PC-3 (cell line): Measurements from ENCODE around the gene TUBGCP3. TPM values are rescaled to one million over a fixed set of nuclear protein-coding genes. Genes with fewer than 3 reads are reported as not detected.

ENCODE experiments used
- ATAC-seq: fragments of 200-7000 bp; cut with Tn5 transposase; 2 replicates; pipeline ENCODE4 v1.9.1; 2020; ENCODE audit warnings: mild to moderate bottlenecking, moderate library complexity
- BruUV-seq: library from RNA; stranded (reverse); fragments of 400-500 nt; replicated peaks from 2 replicates; lab custom pipeline; 2021; lab: Mats Ljungman, UMichigan
- CTCF ChIA-PET: fragments of 300-600 bp; sonication (Branson Sonifier 250); formaldehyde crosslinking; loops from one replicate; lab custom pipeline; 2022; ENCODE audit warnings: antibody characterized with exemption; lab: Charles Lee
- POLR2A ChIA-PET: fragments of 300-600 bp; sonication (Branson Sonifier 250); formaldehyde crosslinking; loops from one replicate; lab custom pipeline; 2022; ENCODE audit warnings: antibody characterized with exemption; ENCODE audit not compliant: unreplicated experiment; lab: Charles Lee
- DNase-seq: peaks from one replicate; pipeline ENCODE4 v3.0.0-alpha.2; 2015
- H2AFZ ChIP-seq: fragments of 300-600 bp; sonication (generic); 2 replicates; pipeline ENCODE4 v1.6.0; 2016; ENCODE audit warnings: antibody characterized with exemption, low read length
- H3F3A ChIP-seq: fragments of 300-600 bp; sonication (generic); one replicate; pipeline ENCODE4 v1.6.0; 2017; ENCODE audit warnings: antibody characterized with exemption, low read length, control low read depth, mild to moderate bottlenecking; ENCODE audit not compliant: unreplicated experiment
- H3K27ac ChIP-seq: fragments of 300-600 bp; sonication (generic); 2 replicates; pipeline ENCODE4 v1.5.1; 2016; ENCODE audit warnings: mild to moderate bottlenecking, low read length
- H3K27me3 ChIP-seq: fragments of 300-600 bp; sonication (generic); 2 replicates; pipeline ENCODE4 v1.6.1; 2016; ENCODE audit warnings: low read length, mixed read lengths
- H3K36me3 ChIP-seq: fragments of 300-600 bp; sonication (generic); 2 replicates; pipeline ENCODE4 v1.6.1; 2016; ENCODE audit warnings: low read depth, mixed run types, low read length, mixed read lengths
- H3K4me1 ChIP-seq: fragments of 300-600 bp; sonication (generic); 2 replicates; pipeline ENCODE4 v1.5.1; 2016; ENCODE audit warnings: low read length; ENCODE audit not compliant: insufficient read depth
- H3K4me2 ChIP-seq: fragments of 300-600 bp; sonication (generic); 2 replicates; pipeline ENCODE4 v1.6.0; 2016; ENCODE audit warnings: low read length
- H3K4me3 ChIP-seq: fragments of 300-600 bp; sonication (generic); 2 replicates; pipeline ENCODE4 v1.5.1; 2016; ENCODE audit warnings: mild to moderate bottlenecking, low read length, mixed read lengths
- H3K79me2 ChIP-seq: fragments of 300-600 bp; sonication (generic); 2 replicates; pipeline ENCODE4 v1.6.1; 2017; ENCODE audit warnings: low read length, mixed read lengths
- H3K9ac ChIP-seq: fragments of 300-600 bp; sonication (generic); 2 replicates; pipeline ENCODE4 v1.6.0; 2016; ENCODE audit warnings: mild to moderate bottlenecking, low read length
- H3K9me2 ChIP-seq: fragments of 300-600 bp; sonication (generic); replicated peaks from 2 replicates; pipeline ENCODE4 v1.6.1; 2016; ENCODE audit warnings: mixed run types, low read length, mixed read lengths
- H3K9me3 ChIP-seq: fragments of 300-600 bp; sonication (generic); 2 replicates; pipeline ENCODE4 v1.6.1; 2016; ENCODE audit warnings: low read length, mixed read lengths
- H4K20me1 ChIP-seq: fragments of 300-600 bp; sonication (generic); 2 replicates; pipeline ENCODE4 v1.6.1; 2016; ENCODE audit warnings: low read length, mixed read lengths
- EZH2 ChIP-seq: fragments of 300-600 bp; sonication (generic); IDR thresholded peaks from one replicate; pipeline ENCODE4 v1.6.1; 2017; ENCODE audit warnings: antibody characterized with exemption, mild to moderate bottlenecking, low read length; ENCODE audit not compliant: unreplicated experiment
- EZH2phosphoT487 ChIP-seq: fragments of 300-600 bp; sonication (generic); IDR thresholded peaks from 2 replicates; pipeline ENCODE4 v1.6.1; 2018; ENCODE audit warnings: mild to moderate bottlenecking, antibody characterized with exemption, low read length, borderline replicate concordance
- intact Hi-C: fragments of 100-400 bp; cut with micrococcal nuclease; formaldehyde crosslinking; loops from 2 replicates; pipeline ENCODE4 v1.9.0; 2023
- total RNA-seq: library from RNA; depleted of rRNA; stranded (reverse); fragments of >200 nt; gene quantifications from 2 replicates; pipeline ENCODE4 v1.2.3, GENCODE V29; 2014
- TF ChIP-seq, protein P1 (sequence below): fragments of 300-600 bp; sonication (generic); conservative IDR thresholded peaks from 2 replicates; pipeline ENCODE4 v1.5.1; 2017; ENCODE audit warnings: antibody characterized with exemption, low read depth, mild to moderate bottlenecking, low read length

The TUBGCP3 gene
- total RNA-seq, 1 experiment from 2014 or later = 25.8 TPM

DNA sequence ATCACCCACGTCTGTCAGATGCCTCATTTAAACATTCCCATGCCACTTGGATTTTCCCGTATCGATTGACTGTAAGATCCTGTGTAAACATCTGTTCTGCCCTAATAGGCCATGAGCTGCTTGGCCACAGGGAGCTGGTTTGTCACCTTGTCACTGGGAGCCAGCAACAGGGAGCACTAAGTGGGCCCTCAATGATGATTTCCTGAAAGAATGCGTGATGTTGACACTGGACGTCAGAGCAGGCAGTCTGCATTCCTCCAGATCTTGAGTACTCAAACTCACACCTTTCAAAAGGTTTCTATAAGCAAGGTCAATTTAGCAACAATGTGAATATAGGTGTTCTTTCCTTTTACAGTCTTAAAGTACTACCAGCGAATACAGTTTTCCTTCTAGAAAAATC lies 78.8 kb downstream of the TUBGCP3 start:
- POLR2A ChIA-PET = no interaction called here
- Histone ChIP-seq H4K20me1 (no peaks in the 10 kb centered on the region), H3K79me2 (no peaks in the 10 kb centered on the region), H3K9me3 (no peaks in the 10 kb centered on the region), H3K4me1 (peaks cover 12% of the 10 kb centered on the region; the same call in 1 of the 2 replicates), H3F3A (no peaks in the 10 kb centered on the region), H3K4me3 (no peak overlapping the region), H3K9me2 (no peaks in the 10 kb centered on the region), H2AFZ (no peak overlapping the region), H3K27me3 (no peaks in the 10 kb centered on the region), H3K4me2 (no peak overlapping the region), H3K36me3 (peaks cover 15% of the 10 kb centered on the region), H3K27ac (no peak overlapping the region), H3K9ac (no peak overlapping the region)
- CTCF ChIA-PET = no interaction called here
- TF ChIP-seq EZH2phosphoT487 (no peak), EZH2 (no peak)
- intact Hi-C loops = no loop called here
- BruUV-seq = no TSS peak
- DNase-seq = no peak
- no peak for ATAC-seq

DNA sequence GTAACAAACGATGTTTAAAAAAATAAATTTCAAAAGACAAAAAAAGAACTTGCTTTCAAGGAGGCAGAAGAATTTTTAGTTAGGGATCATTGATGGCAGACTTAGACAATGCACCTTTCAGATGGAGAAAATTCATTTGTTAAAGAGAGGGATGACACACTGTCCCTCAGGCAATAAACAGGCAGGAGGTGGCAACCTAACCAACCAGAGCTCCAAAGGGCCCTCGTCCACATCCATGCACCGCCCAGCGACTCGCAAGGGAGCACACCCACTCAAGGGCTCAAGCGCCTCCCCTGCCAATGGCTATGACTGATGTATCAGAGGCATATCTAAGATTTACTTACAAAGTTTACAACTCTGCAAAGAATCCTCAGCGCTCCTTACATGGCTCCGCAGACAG lies 81.9 kb downstream of the TUBGCP3 start:
- DNase-seq (peak; percentile 5), ATAC-seq (no peak; the same call in 1 of the 2 replicates)
- Histone ChIP-seq H3K4me3 (no peak overlapping the region), H3K9ac (no peak overlapping the region), H4K20me1 (no peaks in the 10 kb centered on the region), H3K4me1 (peaks cover 7% of the 10 kb centered on the region; the same call in 1 of the 2 replicates), H2AFZ (no peak overlapping the region), H3K27me3 (no peaks in the 10 kb centered on the region), H3K9me3 (no peaks in the 10 kb centered on the region), H3F3A (no peaks in the 10 kb centered on the region), H3K9me2 (no peaks in the 10 kb centered on the region), H3K27ac (no peak overlapping the region), H3K4me2 (no peak overlapping the region), H3K36me3 (peaks cover 18% of the 10 kb centered on the region), H3K79me2 (no peaks in the 10 kb centered on the region)
- POLR2A ChIA-PET = no interaction called here
- CTCF ChIA-PET = no interaction called here
- intact Hi-C loops = no loop called here
- no TSS peak for BruUV-seq
- TF ChIP-seq, protein P1, sequence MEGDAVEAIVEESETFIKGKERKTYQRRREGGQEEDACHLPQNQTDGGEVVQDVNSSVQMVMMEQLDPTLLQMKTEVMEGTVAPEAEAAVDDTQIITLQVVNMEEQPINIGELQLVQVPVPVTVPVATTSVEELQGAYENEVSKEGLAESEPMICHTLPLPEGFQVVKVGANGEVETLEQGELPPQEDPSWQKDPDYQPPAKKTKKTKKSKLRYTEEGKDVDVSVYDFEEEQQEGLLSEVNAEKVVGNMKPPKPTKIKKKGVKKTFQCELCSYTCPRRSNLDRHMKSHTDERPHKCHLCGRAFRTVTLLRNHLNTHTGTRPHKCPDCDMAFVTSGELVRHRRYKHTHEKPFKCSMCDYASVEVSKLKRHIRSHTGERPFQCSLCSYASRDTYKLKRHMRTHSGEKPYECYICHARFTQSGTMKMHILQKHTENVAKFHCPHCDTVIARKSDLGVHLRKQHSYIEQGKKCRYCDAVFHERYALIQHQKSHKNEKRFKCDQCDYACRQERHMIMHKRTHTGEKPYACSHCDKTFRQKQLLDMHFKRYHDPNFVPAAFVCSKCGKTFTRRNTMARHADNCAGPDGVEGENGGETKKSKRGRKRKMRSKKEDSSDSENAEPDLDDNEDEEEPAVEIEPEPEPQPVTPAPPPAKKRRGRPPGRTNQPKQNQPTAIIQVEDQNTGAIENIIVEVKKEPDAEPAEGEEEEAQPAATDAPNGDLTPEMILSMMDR = no peak
- no peak for TF ChIP-seq EZH2phosphoT487
- no peak for TF ChIP-seq EZH2

DNA sequence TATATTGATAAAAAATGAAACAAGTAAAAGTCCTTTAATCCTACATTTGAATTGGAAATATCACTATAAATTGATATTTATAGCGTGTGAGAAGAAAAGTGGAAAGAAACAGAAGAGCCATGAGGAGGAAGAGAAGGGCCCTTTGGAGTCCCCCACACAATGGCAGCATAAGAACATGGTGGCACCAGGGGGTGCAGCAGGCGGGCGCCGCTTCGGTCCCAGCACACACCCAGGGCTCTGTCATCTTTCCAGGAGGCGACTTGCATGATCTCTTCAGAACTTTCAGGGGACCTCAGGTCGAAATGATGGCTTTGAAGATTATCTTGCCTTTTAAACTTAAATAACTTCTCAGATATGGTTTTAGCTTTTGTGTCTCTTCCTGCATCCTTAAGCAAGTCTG lies 91.8 kb downstream of the TUBGCP3 start:
- peaks cover 9% of the 10 kb centered on the region; the same call in 1 of the 2 replicates for H3K36me3 ChIP-seq
- no peak overlapping the region for H2AFZ ChIP-seq
- TF ChIP-seq EZH2 = no peak
- TF ChIP-seq, protein P1 = no peak
- TF ChIP-seq EZH2phosphoT487 = no peak
- no peaks in the 10 kb centered on the region for H3K27me3 ChIP-seq
- H3K27ac ChIP-seq = no peak overlapping the region
- DNase-seq (no peak), ATAC-seq (no peak)
- intact Hi-C loops = no loop called here
- no peaks in the 10 kb centered on the region for H3K9me3 ChIP-seq
- H3F3A ChIP-seq = no peaks in the 10 kb centered on the region
- H3K4me3 ChIP-seq = no peak overlapping the region
- H3K9me2 ChIP-seq = no peaks in the 10 kb centered on the region
- no TSS peak for BruUV-seq
- H3K4me1 ChIP-seq = no peaks in the 10 kb centered on the region
- no peaks in the 10 kb centered on the region for H4K20me1 ChIP-seq
- H3K9ac ChIP-seq = no peak overlapping the region
- no peak overlapping the region for H3K4me2 ChIP-seq
- ChIA-PET POLR2A (no interaction called here), CTCF (no interaction called here)
- no peaks in the 10 kb centered on the region for H3K79me2 ChIP-seq
